ENCODE data around the gene SYNDIG1.

SYNDIG1 gene

DNA sequence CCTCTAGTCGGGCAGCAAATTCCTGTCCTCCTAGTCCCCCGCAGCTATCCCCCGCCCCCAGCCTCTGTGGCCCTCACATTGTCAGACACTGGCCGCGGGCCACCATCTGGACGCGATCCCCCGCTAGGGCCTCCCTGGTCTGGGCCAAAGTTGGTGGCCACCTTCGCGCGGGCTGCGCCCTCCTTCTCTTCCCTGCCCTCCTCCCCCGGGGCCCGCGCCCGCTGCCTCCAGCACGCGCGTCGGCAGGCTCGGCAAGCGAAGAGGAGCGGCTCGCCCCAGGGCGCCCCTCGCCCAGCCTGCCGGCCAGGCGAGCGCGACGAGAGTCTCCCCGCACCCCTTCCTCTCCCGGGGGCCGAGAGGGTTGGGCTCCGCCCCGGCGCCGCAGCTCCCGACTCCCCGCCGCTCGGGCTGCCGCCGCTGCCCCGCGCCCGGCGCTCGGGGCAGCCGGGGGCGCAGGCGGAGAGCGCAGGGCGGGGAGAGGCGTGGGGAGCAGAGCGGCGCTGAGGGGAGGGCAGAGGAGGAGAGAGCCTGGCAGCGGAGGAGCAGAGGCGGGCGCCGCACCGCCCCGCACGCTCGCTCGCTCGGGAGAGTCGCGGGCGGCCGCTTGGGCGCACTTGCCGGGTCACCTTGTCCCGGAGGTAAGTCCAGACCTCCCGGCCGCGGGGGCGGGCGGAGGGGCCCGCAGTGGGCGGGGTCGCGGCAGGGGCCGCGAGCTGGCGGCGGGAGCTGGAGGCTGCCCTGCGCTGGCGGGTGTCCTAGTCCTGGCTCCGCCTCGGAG is at the start of gene SYNDIG1:
SYNDIG1 (plus strand) TSS at position 514 of the 778 bp plus-strand sequence. CDS start 73,469 bp downstream, outside the sequence.
- no peak for DNase-seq

DNA sequence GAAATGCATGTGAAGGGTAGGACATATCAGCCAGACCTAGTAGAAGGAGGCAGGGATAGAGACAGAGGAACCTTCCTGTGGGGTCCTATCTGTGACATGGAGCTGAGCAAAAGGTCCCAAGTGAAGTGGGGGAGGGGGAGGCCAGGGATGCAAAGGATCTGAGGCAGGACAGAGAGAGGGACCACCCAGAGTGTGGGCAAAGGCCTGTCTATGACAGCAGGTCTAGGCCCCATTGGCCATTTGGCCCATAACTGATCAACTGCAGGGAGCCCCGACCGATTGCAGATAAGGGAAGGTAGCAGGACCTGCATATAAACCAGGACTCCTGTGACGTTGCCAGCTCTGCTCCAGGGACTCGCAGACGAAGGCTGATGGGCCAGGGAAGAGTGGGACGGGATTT is 49.6 kb upstream of the SYNDIG1 start:
- no peak for DNase-seq

DNA sequence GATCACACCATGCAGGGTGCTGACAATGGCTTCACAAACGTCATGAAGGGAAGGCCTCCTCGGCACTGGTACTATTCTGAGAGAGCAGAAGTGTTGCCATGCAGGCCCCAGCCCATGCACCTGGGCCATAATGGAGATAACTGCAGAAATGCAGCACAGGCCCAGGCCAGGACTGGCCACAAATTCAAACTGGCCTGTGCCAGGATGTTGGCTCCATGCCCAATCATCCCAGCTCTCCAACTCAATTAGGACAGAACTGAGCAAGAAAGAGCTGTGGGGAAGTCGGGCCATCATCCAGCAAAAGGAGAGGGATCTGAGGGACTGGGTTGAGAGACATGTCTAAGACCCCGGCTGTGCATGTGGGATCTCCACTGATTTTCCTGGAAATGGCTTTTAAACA is 48.9 kb upstream of the SYNDIG1 start:
- no peak for DNase-seq

DNA sequence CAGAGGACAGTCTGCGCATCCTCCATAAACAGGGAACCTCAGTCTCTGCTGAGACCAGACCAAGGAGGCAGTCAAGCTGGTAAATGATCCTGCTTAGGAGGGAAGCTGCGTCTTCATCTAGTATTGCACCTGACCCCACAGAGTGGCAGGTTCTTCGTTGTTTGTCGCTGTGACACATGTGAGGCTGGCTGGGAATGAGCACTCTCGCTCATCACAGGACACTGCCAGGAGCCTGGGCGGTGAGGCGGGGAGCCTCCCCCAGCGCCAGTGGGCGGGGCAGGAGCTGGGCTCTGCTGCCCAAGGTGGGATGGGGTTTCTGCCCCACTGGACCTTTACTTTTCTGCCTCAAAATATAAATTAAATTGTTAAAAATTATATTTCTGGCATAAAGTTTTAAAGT is 48.4 kb upstream of the SYNDIG1 start:
- no peak for DNase-seq

DNA sequence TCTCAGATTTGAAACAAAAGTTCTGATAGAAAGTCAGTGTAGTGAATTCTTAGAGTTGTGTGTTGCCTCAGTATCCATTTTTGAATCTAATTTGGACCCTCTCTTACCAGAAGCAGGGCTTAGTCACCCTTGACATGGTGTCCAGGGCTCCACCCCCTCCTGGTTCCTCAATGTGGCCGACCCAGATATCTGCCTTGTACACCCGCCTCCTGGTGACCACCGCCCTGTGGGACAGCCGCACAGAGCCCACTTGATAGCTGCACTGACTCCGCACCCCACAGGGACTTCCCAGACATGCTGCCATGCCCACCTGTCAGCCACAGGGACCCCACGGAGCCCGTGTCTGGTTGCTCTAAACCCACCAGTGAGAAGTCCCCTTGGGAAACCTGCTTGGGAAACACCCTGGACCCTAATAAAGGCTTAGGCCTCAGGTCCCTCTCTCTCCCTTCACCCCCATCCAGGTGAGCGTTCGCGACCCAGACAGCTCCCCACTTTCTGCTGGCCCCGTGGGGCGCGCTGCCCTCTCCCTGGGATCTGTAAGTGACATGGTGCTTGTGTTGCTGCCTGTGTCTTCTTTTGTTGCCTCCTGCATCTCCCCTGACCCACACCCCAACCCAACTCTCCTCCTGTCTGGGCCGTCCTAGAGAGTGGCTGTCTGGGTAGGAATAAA is 47.2 kb upstream of the SYNDIG1 start:
- no peak for DNase-seq

DNA sequence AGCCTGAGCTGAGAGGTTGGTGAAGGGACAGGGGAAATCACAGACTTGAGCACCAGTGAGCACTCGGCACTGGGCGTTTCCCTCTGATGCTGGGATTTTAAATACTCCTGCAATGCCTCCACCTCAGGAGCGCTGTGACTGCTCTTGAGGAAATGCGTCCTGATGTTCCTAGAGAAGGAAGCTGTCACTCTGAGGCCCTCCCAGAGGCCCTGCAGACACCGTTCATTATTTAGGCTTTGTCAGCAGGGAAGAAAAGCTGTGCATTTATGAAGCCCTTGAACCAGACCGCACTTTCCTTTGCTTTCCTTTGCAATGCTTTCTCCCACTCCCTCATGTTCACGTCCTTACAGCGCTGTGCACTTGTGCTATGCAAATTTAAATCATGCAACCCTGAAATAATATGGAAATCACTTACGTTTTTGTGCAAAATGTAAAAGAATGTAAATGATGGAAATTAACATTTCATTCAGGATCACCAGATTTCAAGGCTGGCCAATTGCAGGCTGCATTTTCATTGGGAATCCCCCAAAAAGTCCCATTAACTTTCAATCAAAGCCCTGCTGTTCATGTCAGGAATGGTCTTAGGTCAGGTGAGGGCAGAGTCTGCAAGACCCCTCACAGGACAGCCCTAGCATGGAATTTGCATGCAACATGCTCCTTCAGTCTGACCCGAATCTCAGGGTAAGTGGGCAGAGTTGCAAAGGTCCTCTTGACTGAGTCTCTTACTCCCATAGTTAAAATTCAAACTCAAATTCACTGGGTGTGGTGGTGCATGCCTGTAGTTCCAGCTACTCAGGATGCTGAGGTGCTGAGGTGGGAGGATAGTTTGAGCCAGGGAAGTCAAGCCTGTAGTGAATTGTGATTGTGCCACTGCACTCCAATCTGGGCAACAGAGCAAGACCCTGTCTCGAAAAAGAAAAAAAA is 45.8 kb upstream of the SYNDIG1 start:
- no peak for DNase-seq

DNA sequence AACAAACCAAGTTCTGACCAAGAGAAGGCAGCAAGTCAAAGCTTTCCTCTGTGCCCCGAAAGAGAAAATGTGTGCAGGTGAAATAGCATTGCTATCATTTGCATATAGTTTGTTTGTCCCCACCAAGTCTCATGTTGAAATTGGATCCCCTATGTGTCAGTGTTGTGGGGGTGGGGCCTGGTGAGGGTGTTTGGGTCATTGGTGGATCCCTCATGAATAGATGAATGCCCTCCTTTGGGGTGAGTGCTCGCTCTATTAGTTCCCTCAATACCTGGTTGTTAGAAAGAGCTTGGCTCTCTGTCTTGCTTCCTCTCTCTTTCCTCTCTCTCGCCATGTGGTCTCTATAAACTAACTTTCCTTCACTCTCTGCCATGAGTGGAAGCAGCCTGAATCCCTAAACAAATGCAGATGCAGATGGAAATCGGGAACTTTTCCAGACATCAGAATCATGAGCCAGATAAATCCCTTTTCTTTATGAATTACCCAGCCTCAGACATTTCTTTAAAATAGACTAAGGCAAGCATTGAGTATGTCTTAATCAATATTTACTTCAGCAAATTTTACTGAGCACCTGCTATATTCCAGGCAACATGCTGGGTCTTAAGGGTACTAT is 43.8 kb upstream of the SYNDIG1 start:
- no peak for DNase-seq

DNA sequence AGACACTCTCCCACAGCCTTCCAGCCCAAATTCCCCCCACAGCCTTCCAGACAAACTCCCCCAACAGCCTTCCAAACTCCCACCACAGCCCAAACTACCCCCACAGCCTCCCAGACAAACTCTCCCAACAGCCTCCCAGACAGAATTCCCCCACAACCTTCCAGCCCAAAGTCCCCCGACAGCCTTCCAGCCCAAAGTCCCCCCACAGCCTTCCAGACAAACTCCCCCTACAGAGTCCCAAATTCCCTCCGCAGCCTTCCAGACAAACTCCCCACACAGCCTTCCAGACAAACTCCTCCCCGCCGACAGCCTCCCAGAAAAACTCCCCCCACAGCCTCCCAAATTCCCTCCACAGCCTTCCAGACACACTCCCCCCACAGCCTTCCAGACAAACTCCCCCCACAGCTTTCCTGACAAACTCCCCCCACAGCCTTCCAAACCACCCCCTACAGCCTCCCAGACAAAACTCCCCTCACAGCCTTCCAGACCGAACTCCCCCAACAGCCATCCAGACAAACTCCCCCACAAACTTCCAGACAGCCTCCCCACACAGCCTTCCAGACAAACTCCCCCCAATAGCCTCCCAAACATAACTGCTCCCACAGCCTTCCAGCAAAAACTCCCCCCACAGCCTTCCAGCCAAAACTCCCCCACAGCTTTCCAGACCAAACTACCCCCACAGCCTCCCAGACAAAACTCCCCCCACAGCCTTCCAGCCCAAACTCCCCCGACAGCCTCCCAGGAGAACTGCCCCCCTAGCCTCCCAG is 38.0 kb upstream of the SYNDIG1 start:
- DNase-seq = no peak

DNA sequence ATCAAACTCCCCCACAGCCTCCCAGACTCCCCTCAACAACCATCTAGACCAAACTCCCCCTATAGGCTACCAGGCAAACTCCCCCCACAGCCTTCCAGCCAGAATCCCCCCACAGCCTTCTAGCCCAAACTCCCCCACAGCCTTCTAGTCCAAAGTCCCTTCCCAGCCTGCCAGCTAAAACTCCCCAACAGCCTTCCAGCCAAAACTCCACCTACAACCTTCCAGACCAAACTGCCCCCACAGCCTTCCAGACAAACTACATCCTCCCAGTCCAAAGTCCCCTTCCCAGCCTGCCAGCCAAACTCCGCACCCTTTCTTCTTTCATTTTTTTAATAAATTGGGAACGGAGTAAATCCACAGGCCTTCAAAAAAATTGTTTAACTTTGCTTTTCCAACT is 37.4 kb upstream of the SYNDIG1 start:
- DNase-seq = no peak

DNA sequence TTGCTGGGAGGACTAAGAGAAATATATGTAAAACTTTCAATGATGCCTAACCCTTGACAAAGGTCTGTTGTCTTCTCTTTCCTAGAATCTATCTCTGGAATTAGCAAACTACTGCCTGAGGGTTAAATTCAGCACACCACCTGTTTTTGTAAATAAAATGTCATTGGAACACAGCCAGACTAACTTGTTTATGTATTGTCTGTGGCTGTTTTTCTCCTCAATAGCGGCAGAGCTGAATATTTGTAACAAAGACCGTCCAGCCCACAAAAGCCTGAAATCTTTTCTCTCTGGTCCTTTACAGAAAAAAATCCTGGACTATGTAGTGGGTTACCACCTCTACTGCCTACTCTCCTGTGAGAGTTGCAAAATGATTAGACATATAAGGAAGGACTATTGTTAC is 33.3 kb upstream of the SYNDIG1 start:
- DNase-seq = no peak

DNA sequence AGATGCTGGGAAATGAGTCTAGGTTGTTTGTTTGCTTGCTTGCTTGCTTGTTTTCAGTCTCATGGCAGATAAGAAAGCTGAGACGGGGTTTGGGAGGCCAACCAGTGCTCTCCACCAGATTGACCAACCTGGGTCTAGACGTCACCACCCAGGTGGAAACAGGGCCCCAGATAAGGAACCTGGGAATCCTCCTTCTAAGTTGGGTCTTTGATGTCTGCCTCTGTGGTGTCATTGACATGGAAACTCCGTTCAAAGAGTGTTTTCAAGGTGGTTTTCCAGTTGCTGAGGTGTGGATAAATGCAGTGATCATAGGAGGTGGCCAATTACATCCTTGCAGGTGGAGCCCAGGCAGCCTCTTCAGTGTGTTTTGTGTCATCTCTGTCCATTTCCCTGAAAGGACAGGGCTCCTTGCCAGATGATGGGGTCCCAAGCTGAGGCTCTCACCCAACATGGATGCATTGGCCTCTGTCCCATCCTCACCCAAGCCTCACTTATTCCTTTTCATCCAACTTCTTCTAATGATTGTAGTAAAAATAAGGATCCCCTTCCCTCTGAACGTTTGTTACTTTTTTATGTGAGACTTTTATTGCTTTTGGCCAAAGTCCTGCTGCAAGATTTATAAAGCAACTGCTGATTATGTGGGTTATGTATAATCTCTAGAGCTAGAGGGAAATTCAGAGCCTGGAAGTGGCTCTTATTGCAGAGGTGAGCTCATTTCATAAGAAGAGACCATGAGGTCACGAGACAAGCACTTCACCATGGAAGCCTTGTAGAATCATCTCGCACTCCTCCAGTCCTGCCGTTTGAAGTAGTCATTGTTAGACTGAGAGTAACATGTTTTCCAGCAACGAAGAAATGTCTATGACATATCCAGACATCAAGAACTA is 32.0 kb upstream of the SYNDIG1 start:
- DNase-seq = no peak

DNA sequence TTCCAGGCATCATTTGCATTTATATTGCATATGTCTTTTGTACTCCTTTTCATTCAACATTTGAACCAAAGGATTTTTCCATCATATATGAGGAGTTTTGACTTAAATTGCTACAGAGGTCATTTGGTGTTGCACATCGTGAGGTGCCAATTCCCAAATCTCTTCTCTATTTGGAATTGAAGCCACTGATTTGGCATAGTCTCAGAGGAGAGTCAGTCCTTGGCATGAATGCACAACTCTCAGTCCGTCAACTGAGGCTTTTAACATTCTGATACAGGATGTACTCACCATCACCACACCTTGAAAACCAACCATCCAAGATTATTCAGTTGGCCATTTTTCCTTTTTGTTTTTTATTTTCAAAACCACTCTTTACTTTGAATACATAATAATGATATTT is 31.1 kb upstream of the SYNDIG1 start:
- DNase-seq = no peak

DNA sequence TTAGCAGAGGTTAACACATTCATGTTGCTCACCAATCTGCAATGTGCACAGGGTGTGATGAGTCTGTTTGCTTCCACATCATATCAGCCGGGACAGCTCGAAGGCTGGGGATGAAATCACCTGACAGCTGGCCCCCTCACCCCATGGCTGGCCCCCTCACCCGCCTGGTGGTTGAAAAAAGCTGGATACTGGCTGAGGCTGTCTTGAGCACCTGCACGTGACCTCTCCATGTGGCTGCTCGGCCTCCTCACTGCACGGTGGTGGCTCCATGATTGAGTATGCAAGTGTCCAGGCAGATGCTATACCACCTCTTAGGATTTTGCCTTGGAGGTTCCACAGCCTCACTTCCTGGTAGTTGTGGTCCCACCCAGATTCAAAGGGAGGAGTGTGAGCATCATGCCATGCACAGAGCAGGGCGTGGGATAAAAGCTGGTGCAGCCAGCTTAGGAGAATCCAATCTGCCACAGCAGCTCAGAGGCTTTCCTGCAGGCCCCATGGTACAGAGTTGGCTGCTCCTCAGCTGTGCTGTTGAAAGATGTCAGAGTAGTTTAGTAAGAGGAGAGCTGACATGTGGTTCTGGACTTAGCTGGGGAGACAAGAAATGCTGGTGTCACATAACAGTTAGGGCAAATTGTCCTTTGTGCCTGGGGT is 29.6 kb upstream of the SYNDIG1 start:
- DNase-seq = no peak

DNA sequence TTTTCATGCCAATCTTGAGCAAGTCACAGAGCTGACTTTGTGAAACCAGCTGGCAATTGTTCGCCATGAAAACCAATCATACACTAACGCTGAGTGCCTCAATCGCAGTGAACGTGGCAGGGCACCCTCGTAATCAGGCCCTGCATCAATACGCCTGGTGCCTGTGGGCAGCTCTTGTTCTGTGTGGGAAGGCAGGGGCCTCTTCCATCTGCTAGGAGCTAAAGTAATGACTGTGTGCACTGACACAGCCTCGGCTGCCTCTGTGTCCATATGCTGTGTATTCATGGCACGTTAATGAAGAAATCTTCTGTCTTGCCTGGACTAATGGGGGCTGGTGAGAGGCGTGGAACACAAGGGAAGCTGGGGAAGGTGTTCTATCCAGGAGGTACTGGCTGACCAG is 27.8 kb upstream of the SYNDIG1 start:
- no peak for DNase-seq

DNA sequence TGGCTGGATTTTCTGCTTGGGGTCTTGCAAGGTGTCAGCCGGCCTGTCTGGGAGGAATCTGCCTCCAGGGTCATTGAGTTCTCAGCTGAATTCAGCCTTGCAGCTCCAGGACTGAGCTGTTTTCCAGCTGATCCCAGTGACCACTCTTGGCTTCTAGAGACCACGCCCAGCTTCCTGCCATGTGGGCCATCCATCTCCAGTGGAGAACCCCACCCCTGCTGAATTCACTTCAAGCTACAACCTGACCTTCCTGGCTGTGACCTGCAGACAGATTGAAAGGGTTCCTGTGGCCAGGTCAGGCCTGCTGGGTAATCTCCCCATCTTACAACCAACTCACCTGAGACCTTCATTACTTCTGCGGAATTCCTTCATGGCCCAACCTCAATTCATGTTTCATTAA is 26.5 kb upstream of the SYNDIG1 start:
- no peak for DNase-seq

DNA sequence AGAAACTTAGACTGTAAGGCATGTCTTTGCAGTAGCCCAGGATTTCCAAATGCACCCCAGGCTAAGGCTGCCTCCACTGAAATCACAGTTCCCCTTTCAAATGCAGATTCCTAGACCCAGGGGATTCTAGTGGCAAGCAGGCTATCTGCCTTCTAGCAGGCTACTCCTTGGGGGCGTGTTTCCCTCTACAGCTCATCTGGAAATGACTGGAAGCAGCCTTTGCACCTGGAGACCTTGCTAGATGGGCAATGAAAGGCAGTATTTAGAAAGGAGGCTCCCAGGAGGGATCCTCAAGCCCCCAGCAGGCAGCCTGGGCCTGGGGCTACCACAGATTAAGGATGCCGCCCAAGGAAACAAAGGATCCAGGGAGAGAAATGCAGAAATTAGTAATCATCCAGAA is 26.0 kb upstream of the SYNDIG1 start:
- DNase-seq = no peak

DNA sequence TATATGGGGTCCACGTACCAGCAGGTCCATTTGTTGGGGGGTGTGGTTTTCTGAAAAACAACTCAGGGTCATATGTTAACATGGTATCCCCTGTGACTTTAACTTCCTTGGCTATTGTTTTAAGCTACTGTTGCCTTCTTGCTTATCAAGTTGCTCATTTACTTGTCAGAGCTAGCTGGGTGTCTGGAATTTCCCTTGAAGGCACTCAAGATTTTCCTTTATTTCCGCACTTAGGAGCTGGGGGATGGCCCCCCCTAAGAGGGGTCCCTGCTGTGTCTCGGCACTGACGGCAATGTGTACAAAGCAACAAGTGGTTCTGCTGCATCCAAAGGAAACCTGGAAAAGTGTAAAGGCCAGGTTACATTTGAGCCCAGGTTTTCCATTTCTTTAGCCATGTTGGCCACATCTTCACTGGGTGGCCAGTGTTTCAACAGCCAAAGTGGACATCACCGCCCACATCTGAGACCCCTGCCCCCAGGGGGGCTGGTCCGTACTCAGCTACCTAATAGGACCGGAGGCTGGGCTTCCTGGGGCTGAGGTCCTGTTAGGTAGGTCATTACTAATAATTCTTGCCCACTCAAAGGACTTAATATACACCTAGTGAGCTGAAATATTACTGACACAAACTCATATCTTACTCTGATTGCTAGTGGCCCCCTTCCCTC is 24.8 kb upstream of the SYNDIG1 start:
- no peak for DNase-seq

DNA sequence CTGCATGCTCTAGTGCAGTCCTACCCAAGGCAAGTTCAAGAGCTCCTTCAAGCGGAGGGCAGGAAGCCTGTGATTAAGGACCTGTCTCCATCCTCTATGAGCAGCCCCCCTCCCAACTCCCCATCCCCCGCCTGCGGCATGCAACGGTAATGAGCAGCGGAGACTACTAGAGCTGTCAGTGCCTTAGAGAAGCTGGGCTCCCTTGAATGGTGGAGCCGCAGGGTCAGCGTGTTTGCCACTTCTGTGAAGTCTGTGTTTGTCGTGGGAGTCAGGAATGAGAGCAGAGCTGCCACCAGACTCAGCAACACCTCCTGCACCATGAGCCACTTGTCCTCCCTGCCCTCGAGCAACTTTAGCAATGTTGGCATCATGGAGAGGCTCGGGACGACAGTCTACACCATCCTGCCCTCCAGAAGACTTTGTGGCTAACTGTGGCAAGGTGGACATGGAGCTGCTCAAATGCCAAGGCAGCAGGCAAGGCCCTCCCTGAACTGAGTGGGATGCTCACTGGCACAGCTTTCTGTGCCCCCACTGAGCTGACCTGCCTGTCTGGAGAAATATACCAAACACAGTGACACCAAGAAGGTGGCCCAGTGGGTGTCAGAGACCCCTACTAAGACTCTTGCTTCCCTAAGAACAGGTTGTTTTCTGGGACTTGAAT is 23.8 kb upstream of the SYNDIG1 start:
- DNase-seq = no peak

DNA sequence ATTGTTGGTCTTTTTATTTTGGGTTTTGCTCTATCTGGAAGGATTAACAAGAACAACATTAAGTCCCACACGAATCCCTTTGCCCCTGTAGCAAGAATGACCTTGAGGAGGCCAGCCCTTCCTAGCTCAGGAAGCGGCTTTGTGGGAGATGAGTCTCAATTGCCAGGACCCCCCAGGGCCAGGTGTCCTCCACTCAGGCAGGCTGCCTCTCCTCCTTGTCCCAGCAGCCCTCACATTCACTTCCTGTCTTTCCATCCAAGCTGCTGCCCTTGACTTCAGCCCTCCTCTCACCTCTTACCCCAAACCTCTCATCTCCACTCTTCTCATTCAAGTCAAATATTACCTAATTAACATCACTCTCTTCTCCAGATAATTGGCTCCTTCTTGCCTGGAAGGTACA is 22.6 kb upstream of the SYNDIG1 start:
- no peak for DNase-seq

DNA sequence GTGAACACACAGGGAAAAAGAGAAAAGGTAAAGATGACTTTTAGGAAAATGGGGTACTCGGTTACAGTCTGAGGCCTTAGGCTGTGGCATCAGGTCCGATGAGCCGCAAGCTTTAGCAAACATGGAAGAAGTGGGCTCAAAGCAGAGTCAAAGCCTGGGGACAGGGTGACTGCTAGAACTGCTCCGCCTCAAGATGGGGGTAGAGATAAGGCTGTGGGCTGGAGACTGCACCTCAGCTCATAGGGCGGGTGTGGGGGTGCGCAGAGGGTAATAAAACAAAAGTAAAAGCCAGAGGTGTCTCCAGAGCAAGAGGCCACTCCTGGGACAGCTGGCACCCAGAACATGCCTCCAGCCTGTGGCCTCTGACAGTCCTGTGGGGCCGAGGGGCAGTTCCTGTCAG is 21.3 kb upstream of the SYNDIG1 start:
- DNase-seq = no peak

All from activated CD4-positive, alpha-beta T cell treated with anti-CD3 and anti-CD28 coated beads, Interleukin-2, amount 50 U/mL, for 1 hour (primary cell).